Lung (tissue), 12 donors: ENCODE measurements around the gene OR13F1. TPM values are rescaled to one million over a fixed set of nuclear protein-coding genes. Genes with fewer than 3 reads are reported as not detected.

Experiments
- ATAC-seq: fragments of 200-7000 bp; cut with Tn5 transposase; one replicate; pipeline ENCODE4 v1.9.1; 2020; ENCODE audit warnings: moderate number of reproducible peaks; ENCODE audit not compliant: insufficient read depth, low FRiP score
- DNase-seq, 3 donors: peaks; one replicate each; pipeline ENCODE4 v3.0.0-alpha.2; 2013 to 2017
- H3K27ac ChIP-seq, 2 donors: one replicate each; pipeline ENCODE4 v1.5.1; 2013; ENCODE audit warnings: mild to moderate bottlenecking in 2 of 2, moderate library complexity in 2 of 2, control low read depth in 1 of 2, inconsistent platforms in 1 of 2, low read depth in 1 of 2, low read length in 1 of 2
- H3K27me3 ChIP-seq, 3 donors: one replicate each; pipeline ENCODE4 v1.5.1; 2013; ENCODE audit warnings: low read length in 2 of 3; ENCODE audit not compliant: control insufficient read depth in 3 of 3, insufficient read depth in 3 of 3
- H3K36me3 ChIP-seq, 4 donors: one replicate each; pipeline ENCODE4 v1.5.1; 2013; ENCODE audit warnings: low read length in 4 of 4, mild to moderate bottlenecking in 1 of 4, moderate library complexity in 1 of 4; ENCODE audit not compliant: control insufficient read depth in 4 of 4, insufficient read depth in 4 of 4
- H3K4me1 ChIP-seq, 5 donors: one replicate each; pipeline ENCODE4 v1.5.1; 2013; ENCODE audit warnings: low read length in 5 of 5, mild to moderate bottlenecking in 2 of 5, moderate library complexity in 1 of 5; ENCODE audit not compliant: control insufficient read depth in 5 of 5, insufficient read depth in 5 of 5
- H3K4me3 ChIP-seq: one replicate; pipeline ENCODE4 v1.5.1; 2013; ENCODE audit warnings: mild to moderate bottlenecking, control low read depth, moderate library complexity
- H3K9ac ChIP-seq, 2 donors: one replicate each; pipeline ENCODE4 v1.5.1; 2013; ENCODE audit warnings: low read length in 2 of 2, control low read depth in 1 of 2; ENCODE audit not compliant: insufficient read depth in 1 of 2
- H3K9me3 ChIP-seq, 4 donors: one replicate each; pipeline ENCODE4 v1.5.1; 2013; ENCODE audit warnings: low read length in 3 of 4, mild to moderate bottlenecking in 1 of 4, moderate library complexity in 1 of 4; ENCODE audit not compliant: control insufficient read depth in 4 of 4, insufficient read depth in 3 of 4
- WGBS, 2 donors: extraction: QIAGEN DNeasy Blood & Tissue Kit; methylation state at CpG; one replicate each; pipeline ENCODE4 v1.1.7; 2013; 5-methylcytosine and 5-hydroxymethylcytosine counted together
- polyA plus RNA-seq, 2 donors: library from polyadenylated mRNA; stranded (reverse); fragments of 200-250 nt; gene quantifications; one replicate each; pipeline ENCODE4 v1.2.1, GENCODE V29; 2013
- total RNA-seq, 2 donors: library from RNA; depleted of rRNA in 1 of 2; stranded (reverse); fragments of >200 nt in 1 of 2; gene quantifications; one replicate each; pipeline ENCODE4 v1.2.1, GENCODE V29; 2014 to 2021
- TF ChIP-seq, protein P1 (sequence below): IDR thresholded peaks from 2 replicates; pipeline ENCODE4 v1.5.1; 2012; ENCODE audit warnings: mild to moderate bottlenecking; ENCODE audit errors: control extremely low read depth, extremely low read depth
- donor health status: control.
- donor health status: control.
- donor health status: Bipolar disorder and iron deficiency.
- donor health status: healthy.
- donor health status: DM: yes; HTN: yes; CAD: no.

Gene OR13F1
- total and polyA plus RNA-seq, 4 donors = not detected

DNA sequence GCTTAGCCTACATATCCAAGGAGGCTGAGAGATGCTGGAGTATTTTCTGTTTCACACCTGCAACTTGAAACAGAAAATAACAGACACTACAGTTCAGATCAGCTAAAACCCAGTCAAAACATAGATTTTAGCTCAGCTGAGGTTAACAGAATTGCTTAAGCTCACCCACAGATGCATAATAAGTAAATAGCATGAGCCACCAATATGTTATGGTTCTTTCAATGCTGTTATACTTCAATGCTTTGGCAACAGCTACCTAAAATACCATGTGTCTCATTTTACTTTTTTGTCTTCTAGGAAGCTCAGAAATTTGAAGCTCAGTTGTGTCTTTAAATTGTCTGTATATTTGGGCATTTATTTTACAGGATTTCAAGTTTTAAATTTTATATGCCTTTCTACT lies 35.8 kb upstream of the OR13F1 start:
- no peak for DNase-seq
- H3K4me3 ChIP-seq = no peak overlapping the region
- H3K9ac ChIP-seq = no peak overlapping the region
- no peaks in the 10 kb centered on the region for H3K27me3 ChIP-seq
- no peaks in the 10 kb centered on the region for H3K36me3 ChIP-seq
- TF ChIP-seq, protein P1, sequence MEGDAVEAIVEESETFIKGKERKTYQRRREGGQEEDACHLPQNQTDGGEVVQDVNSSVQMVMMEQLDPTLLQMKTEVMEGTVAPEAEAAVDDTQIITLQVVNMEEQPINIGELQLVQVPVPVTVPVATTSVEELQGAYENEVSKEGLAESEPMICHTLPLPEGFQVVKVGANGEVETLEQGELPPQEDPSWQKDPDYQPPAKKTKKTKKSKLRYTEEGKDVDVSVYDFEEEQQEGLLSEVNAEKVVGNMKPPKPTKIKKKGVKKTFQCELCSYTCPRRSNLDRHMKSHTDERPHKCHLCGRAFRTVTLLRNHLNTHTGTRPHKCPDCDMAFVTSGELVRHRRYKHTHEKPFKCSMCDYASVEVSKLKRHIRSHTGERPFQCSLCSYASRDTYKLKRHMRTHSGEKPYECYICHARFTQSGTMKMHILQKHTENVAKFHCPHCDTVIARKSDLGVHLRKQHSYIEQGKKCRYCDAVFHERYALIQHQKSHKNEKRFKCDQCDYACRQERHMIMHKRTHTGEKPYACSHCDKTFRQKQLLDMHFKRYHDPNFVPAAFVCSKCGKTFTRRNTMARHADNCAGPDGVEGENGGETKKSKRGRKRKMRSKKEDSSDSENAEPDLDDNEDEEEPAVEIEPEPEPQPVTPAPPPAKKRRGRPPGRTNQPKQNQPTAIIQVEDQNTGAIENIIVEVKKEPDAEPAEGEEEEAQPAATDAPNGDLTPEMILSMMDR = no peak
- H3K9me3 ChIP-seq = peaks cover 0 to 4% (median 0%) of the 10 kb centered on the region in 4 donors
- no peaks in the 10 kb centered on the region for H3K4me1 ChIP-seq
- no peak overlapping the region for H3K27ac ChIP-seq
- ATAC-seq = no peak

DNA sequence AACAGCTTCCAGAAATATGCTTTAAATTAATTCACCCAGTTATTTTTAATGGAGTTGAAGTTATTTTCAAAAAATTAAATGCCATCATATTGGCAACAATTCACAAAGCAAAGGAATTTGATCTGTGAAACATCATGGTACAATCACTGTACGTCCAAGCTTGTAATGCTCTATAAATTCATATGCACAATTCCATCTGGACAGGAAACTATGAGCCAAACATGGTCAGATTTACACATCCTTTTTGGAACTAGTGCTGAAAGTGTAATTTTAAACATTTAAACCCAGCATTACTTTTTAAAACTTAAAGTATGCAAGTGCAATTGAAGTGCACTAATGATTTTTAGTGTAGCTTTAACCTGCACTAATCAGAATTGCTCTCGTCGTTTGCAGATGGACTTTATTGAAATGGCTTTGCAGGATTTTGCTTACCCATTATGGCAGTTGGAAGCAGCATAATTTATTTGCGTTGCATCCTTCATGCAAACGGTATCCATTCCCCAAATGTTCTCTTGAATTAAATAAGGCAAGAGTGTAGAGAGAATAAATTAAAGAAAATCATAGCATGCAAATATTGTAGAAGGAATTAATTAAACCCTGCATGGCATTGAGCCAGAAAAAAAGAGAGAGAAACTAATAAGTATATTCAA lies 21.0 kb upstream of the OR13F1 start:
- no peaks in the 10 kb centered on the region for H3K4me1 ChIP-seq
- ATAC-seq = no peak
- H3K9ac ChIP-seq = no peak overlapping the region
- TF ChIP-seq, protein P1 = no peak
- 80 to 82% methylated on average over 5 of the region's 5 CpGs for WGBS, 2 donors
- no peaks in the 10 kb centered on the region for H3K36me3 ChIP-seq
- H3K27me3 ChIP-seq = no peaks in the 10 kb centered on the region
- H3K27ac ChIP-seq = no peak overlapping the region
- no peak overlapping the region for H3K4me3 ChIP-seq
- DNase-seq = no peak
- peaks cover 0 to 2% (median 0%) of the 10 kb centered on the region in 4 donors for H3K9me3 ChIP-seq

DNA sequence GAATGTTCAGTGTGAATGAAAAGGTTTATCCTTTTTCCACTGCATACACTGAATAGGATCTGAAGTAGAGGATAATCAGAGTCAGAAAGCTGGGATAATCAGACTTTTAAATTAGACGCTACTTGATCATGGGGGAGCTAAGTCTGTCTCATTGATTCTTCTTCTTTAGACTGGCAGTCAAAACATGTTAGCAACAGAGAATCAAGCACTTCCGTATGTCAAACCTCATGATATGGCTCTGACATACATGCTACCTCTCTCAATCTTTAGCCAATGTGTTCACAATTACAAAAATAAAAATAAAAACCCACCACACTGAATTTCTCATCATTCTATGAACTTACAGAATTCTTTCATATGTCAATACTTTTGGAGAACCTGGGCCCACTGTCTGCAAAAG lies 19.0 kb upstream of the OR13F1 start:
- peaks cover 0 to 2% (median 0%) of the 10 kb centered on the region in 4 donors for H3K9me3 ChIP-seq
- no peaks in the 10 kb centered on the region for H3K27me3 ChIP-seq
- H3K4me3 ChIP-seq = no peak overlapping the region
- 85 to 88% methylated on average over 2 of the region's 2 CpGs for WGBS, 2 donors
- no peak overlapping the region for H3K27ac ChIP-seq
- H3K36me3 ChIP-seq = no peaks in the 10 kb centered on the region
- no peak for ATAC-seq
- H3K4me1 ChIP-seq = no peaks in the 10 kb centered on the region
- no peak overlapping the region for H3K9ac ChIP-seq
- DNase-seq = no peak
- TF ChIP-seq, protein P1 = no peak

DNA sequence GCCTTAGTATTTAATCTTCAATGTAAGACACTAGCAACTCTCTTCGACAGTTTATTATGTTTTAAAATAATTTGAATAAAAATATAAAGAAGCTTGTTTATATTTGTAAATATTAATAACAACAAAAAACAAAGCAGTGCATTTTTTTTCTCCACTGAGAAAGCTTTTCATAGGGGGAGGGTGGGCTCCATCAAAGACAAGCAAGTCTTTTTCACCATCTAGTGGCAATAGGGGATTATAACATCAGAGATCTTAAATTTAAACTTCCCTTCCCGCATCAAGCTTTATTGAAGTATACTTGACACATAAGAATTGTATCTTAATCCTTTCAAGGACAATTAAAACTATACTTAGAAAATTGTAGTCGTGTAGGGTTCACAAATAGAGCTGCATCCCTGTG lies 9.3 kb upstream of the OR13F1 start:
- DNase-seq (peak in 2 of 3 donors; percentile 1 to 2), ATAC-seq (no peak)
- WGBS, 2 donors = 37 to 45% methylated on average over 3 of the region's 3 CpGs
- no peaks in the 10 kb centered on the region for H3K9me3 ChIP-seq
- H3K9ac ChIP-seq = no peak overlapping the region
- TF ChIP-seq, protein P1 = no peak
- no peaks in the 10 kb centered on the region for H3K27me3 ChIP-seq
- H3K27ac ChIP-seq = no peak overlapping the region
- no peak overlapping the region for H3K4me3 ChIP-seq
- no peaks in the 10 kb centered on the region for H3K36me3 ChIP-seq
- H3K4me1 ChIP-seq = no peaks in the 10 kb centered on the region
